Breast epithelium (tissue), 4 donors: ENCODE data around the gene CAMSAP2. TPM values are rescaled to one million over a fixed set of nuclear protein-coding genes. Genes with fewer than 3 reads are reported as not detected.

ENCODE experiments used
- DNase-seq, 2 donors: peaks; one replicate each; pipeline ENCODE4 v3.0.0-alpha.2; 2019; ENCODE audit warnings: low spot score in 2 of 2
- H3K27ac ChIP-seq, 2 donors: fragments of 200-600 bp; sonication (generic) in 1 of 2; one replicate each; pipeline ENCODE4 v1.5.1; 2016 to 2019; ENCODE audit warnings: mild to moderate bottlenecking in 1 of 2
- H3K27me3 ChIP-seq, 2 donors: fragments of 200-600 bp; sonication (generic) in 1 of 2; one replicate each; pipeline versions ENCODE4 v1.5.1 to v1.6.0; 2017 to 2019; ENCODE audit warnings: control low read depth in 1 of 2, mild to moderate bottlenecking in 1 of 2
- H3K36me3 ChIP-seq: fragments of 200-600 bp; one replicate; pipeline ENCODE4 v1.5.1; 2019
- H3K4me1 ChIP-seq, 2 donors: fragments of 200-600 bp; sonication (generic); one replicate each; pipeline ENCODE4 v1.5.1; 2016 to 2019; ENCODE audit warnings: control low read depth in 1 of 2
- H3K4me3 ChIP-seq, 3 donors: fragments of 200-600 bp; sonication (generic); 1 replicate in 2 of 3; 2 replicates in 1 of 3; pipeline ENCODE4 v1.5.1; 2016 to 2019; ENCODE audit warnings: mild to moderate bottlenecking in 3 of 3, moderate library complexity in 2 of 3
- H3K9me3 ChIP-seq, 2 donors: fragments of 200-600 bp; sonication (generic) in 1 of 2; one replicate each; pipeline ENCODE4 v1.5.1; 2016 to 2019; ENCODE audit warnings: control low read depth in 1 of 2
- CTCF ChIP-seq, 3 donors: fragments of 450-650 bp; IDR thresholded peaks; one replicate each; pipeline ENCODE4 v1.5.1; 2016 to 2017; ENCODE audit warnings: antibody characterized with exemption in 3 of 3, mild to moderate bottlenecking in 3 of 3, moderate library complexity in 3 of 3
- POLR2A ChIP-seq: fragments of 450-650 bp; IDR thresholded peaks from one replicate; pipeline ENCODE4 v1.6.1; 2016; ENCODE audit warnings: antibody characterized with exemption, mild to moderate bottlenecking, moderate library complexity
- POLR2AphosphoS5 ChIP-seq, 3 donors: sonication (generic); formaldehyde crosslinking; IDR thresholded peaks; one replicate each; pipeline ENCODE4 v1.6.1; 2017; ENCODE audit warnings: antibody characterized with exemption in 3 of 3
- intact Hi-C: fragments of 100-400 bp; cut with DNase I; formaldehyde crosslinking; loops from one replicate; pipeline ENCODE4 v1.15.1; 2023; ENCODE audit warnings: low total_unique reads
- total RNA-seq, 3 donors: library from RNA; depleted of rRNA; stranded (reverse); fragments of >200 nt; gene quantifications; one replicate each; pipeline ENCODE4 v1.1.0, GENCODE V29; 2016

The CAMSAP2 gene
- 10 to 100 TPM; 36.4 to 42.4 (median 38.6) TPM for total RNA-seq

- Histone ChIP-seq H3K4me1 (no peaks in the 10 kb centered on the region), H3K4me3 (peak within 1 kb of the TSS; percentile 91 to 93 (median 92)), H3K27ac (peak within 1 kb of the TSS; percentile 100), H3K9me3 (no peaks in the 10 kb centered on the region), H3K36me3 (no peaks in the 10 kb centered on the region), H3K27me3 (no peaks in the 10 kb centered on the region)
- intact Hi-C loops: no loop called here
- peak; percentile 79 to 83 for DNase-seq
- TF ChIP-seq POLR2AphosphoS5 (IDR thresholded peaks at IDR 0.05): no peak
- TF ChIP-seq CTCF (IDR thresholded peaks at IDR 0.05): no peak
- no peak for TF ChIP-seq POLR2A
These were observed at the start of gene CAMSAP2 for GRCh38 chr1:200738327-200738948. Gene CAMSAP2 (plus strand): TSS chr1:200738893. CDS start chr1:200739828, 935 bp downstream.

GRCh38 chr1:200692316-200692715 is 46.4 kb upstream of the CAMSAP2 start:
- intact Hi-C loops: no loop called here
- H3K4me3 ChIP-seq: no peak overlapping the region
- H3K9me3 ChIP-seq: no peaks in the 10 kb centered on the region
- no peaks in the 10 kb centered on the region for H3K27me3 ChIP-seq
- no peak overlapping the region for H3K27ac ChIP-seq
- H3K4me1 ChIP-seq: no peaks in the 10 kb centered on the region
- no peaks in the 10 kb centered on the region for H3K36me3 ChIP-seq
- no peak for DNase-seq
- TF ChIP-seq POLR2AphosphoS5 (IDR thresholded peaks at IDR 0.05) (no peak), POLR2A (no peak), CTCF (IDR thresholded peaks at IDR 0.05) (no peak)

GRCh38 chr1:200693327-200693726 is 45.4 kb upstream of the CAMSAP2 start:
- TF ChIP-seq CTCF (IDR thresholded peaks at IDR 0.05): no peak
- no peak for TF ChIP-seq POLR2A
- no peak for TF ChIP-seq POLR2AphosphoS5 (IDR thresholded peaks at IDR 0.05)
- H3K27ac ChIP-seq: no peak overlapping the region
- H3K9me3 ChIP-seq: no peaks in the 10 kb centered on the region
- H3K27me3 ChIP-seq: no peaks in the 10 kb centered on the region
- intact Hi-C loops: no loop called here
- H3K4me1 ChIP-seq: no peaks in the 10 kb centered on the region
- no peak for DNase-seq
- H3K4me3 ChIP-seq: no peak overlapping the region
- H3K36me3 ChIP-seq: no peaks in the 10 kb centered on the region

- Histone ChIP-seq H3K27me3 (no peaks in the 10 kb centered on the region), H3K4me1 (no peaks in the 10 kb centered on the region), H3K27ac (no peak overlapping the region), H3K36me3 (no peaks in the 10 kb centered on the region), H3K4me3 (no peak overlapping the region), H3K9me3 (no peaks in the 10 kb centered on the region)
- DNase-seq: no peak
- no peak for TF ChIP-seq POLR2AphosphoS5 (IDR thresholded peaks at IDR 0.05)
- TF ChIP-seq POLR2A: no peak
- TF ChIP-seq CTCF (IDR thresholded peaks at IDR 0.05): no peak
- intact Hi-C loops: no loop called here
These were observed 44.0 kb upstream of the CAMSAP2 start for GRCh38 chr1:200694738-200695137.

GRCh38 chr1:200699871-200700270 is 38.8 kb upstream of the CAMSAP2 start:
- Histone ChIP-seq H3K27ac (no peak overlapping the region), H3K9me3 (no peaks in the 10 kb centered on the region), H3K36me3 (no peaks in the 10 kb centered on the region), H3K27me3 (no peaks in the 10 kb centered on the region), H3K4me3 (no peak overlapping the region), H3K4me1 (no peaks in the 10 kb centered on the region)
- intact Hi-C loops: no loop called here
- no peak for DNase-seq
- TF ChIP-seq POLR2AphosphoS5 (IDR thresholded peaks at IDR 0.05): no peak
- no peak for TF ChIP-seq CTCF (IDR thresholded peaks at IDR 0.05)
- no peak for TF ChIP-seq POLR2A
